WTC11 (cell line): ENCODE results near the gene RWDD4. TPM values are rescaled to one million over a fixed set of nuclear protein-coding genes. Genes with fewer than 3 reads are reported as not detected.

ENCODE experiments used
- ATAC-seq: fragments of 200-7000 bp; cut with Tn5 transposase; 2 replicates; pipeline ENCODE4 v1.10.0; 2021; ENCODE audit warnings: mild to moderate bottlenecking, moderate library complexity
- CTCF ChIA-PET: fragments of 300-600 bp; sonication (Branson Sonifier 250); formaldehyde crosslinking; loops from one replicate; lab custom pipeline; 2021; ENCODE audit warnings: antibody characterized with exemption; lab: Charles Lee
- POLR2A ChIA-PET: fragments of 350-600 bp; sonication (Branson Sonifier 250); formaldehyde crosslinking; loops from one replicate; lab custom pipeline; 2021; ENCODE audit warnings: antibody characterized with exemption; lab: Charles Lee
- DNase-seq: peaks from one replicate; pipeline ENCODE4 v3.0.0; 2021; ENCODE audit warnings: low spot score
- H3K27ac Mint-ChIP-seq: 2 replicates; pipeline ENCODE4 v1.8.0; 2021; ENCODE audit warnings: mixed read lengths
- H3K27me3 Mint-ChIP-seq: 2 replicates; pipeline ENCODE4 v1.8.0; 2021; ENCODE audit warnings: low read depth, mild to moderate bottlenecking, moderate library complexity, mixed read lengths
- H3K36me3 Mint-ChIP-seq: 2 replicates; pipeline ENCODE4 v1.8.0; 2021; ENCODE audit warnings: mixed read lengths
- H3K4me1 Mint-ChIP-seq: 2 replicates; pipeline ENCODE4 v1.8.0; 2022; ENCODE audit warnings: mixed read lengths
- H3K4me3 Mint-ChIP-seq: 2 replicates; pipeline ENCODE4 v1.8.0; 2021; ENCODE audit warnings: mild to moderate bottlenecking, moderate library complexity, mixed read lengths
- H3K9me3 Mint-ChIP-seq: 2 replicates; pipeline ENCODE4 v1.8.0; 2021; ENCODE audit warnings: mixed read lengths
- AFF4 ChIP-seq: sonication (generic); formaldehyde crosslinking; IDR thresholded peaks from 2 replicates; pipeline ENCODE4 v1.8.1; 2023; ENCODE audit warnings: mild to moderate bottlenecking, missing genetic modification reagents, borderline replicate concordance
- ARID4B ChIP-seq: sonication (generic); formaldehyde crosslinking; IDR thresholded peaks from 2 replicates; pipeline ENCODE4 v1.8.0; 2023; ENCODE audit warnings: missing genetic modification reagents, mild to moderate bottlenecking, borderline replicate concordance
- CDX4 ChIP-seq: fragments of 250-450 bp; sonication (Bioruptor Pico); IDR thresholded peaks from 2 replicates; pipeline ENCODE4 v1.9.0; 2021; ENCODE audit warnings: moderate library complexity, mild to moderate bottlenecking, inconsistent platforms, borderline replicate concordance
- CREB1 ChIP-seq: sonication (generic); formaldehyde crosslinking; IDR thresholded peaks from 2 replicates; pipeline ENCODE4 v1.8.0; 2023; ENCODE audit warnings: mild to moderate bottlenecking, missing genetic modification reagents
- FOXK1 ChIP-seq: sonication (generic); formaldehyde crosslinking; IDR thresholded peaks from 2 replicates; pipeline ENCODE4 v1.8.0; 2022; ENCODE audit warnings: mild to moderate bottlenecking, moderate library complexity, missing genetic modification reagents
- FOXP4 ChIP-seq: sonication (generic); formaldehyde crosslinking; IDR thresholded peaks from 2 replicates; pipeline ENCODE4 v1.8.0; 2022; ENCODE audit warnings: mild to moderate bottlenecking, missing genetic modification reagents
- IRF2 ChIP-seq: sonication (generic); formaldehyde crosslinking; IDR thresholded peaks from 2 replicates; pipeline ENCODE4 v1.8.0; 2022; ENCODE audit warnings: low read depth, missing genetic modification reagents, borderline replicate concordance
- RELA ChIP-seq: sonication (generic); formaldehyde crosslinking; IDR thresholded peaks from 2 replicates; pipeline ENCODE4 v1.8.1; 2022; ENCODE audit warnings: missing genetic modification reagents, mild to moderate bottlenecking, borderline replicate concordance
- SOX15 ChIP-seq: fragments of 250-450 bp; sonication (Bioruptor Pico); IDR thresholded peaks from 2 replicates; pipeline ENCODE4 v1.9.0; 2021; ENCODE audit warnings: mild to moderate bottlenecking
- ZMAT4 ChIP-seq: fragments of 250-450 bp; sonication (Bioruptor Pico); IDR thresholded peaks from 2 replicates; pipeline ENCODE4 v1.9.0; 2021; ENCODE audit warnings: mild to moderate bottlenecking
- ZNF317 ChIP-seq: sonication (generic); formaldehyde crosslinking; IDR thresholded peaks from 2 replicates; pipeline ENCODE4 v1.8.1; 2023; ENCODE audit warnings: low read depth, mild to moderate bottlenecking, moderate library complexity, missing genetic modification reagents, borderline replicate concordance
- ZNF532 ChIP-seq: fragments of 250-450 bp; sonication (Bioruptor Pico); IDR thresholded peaks from 2 replicates; pipeline ENCODE4 v1.9.0; 2021; ENCODE audit warnings: mild to moderate bottlenecking, borderline replicate concordance
- ZNF671 ChIP-seq: fragments of 250-450 bp; sonication (Bioruptor Pico); IDR thresholded peaks from 2 replicates; pipeline ENCODE4 v1.8.0; 2021; ENCODE audit warnings: mild to moderate bottlenecking
- ZSCAN18 ChIP-seq: fragments of 250-450 bp; sonication (Bioruptor Pico); IDR thresholded peaks from 2 replicates; pipeline ENCODE4 v2.1.2; 2022; ENCODE audit warnings: mild to moderate bottlenecking, moderate library complexity
- total RNA-seq: library from RNA; stranded (reverse); gene quantifications from 3 replicates; pipeline ENCODE4 v1.2.3, GENCODE V29; 2021

RWDD4 gene
- total RNA-seq, 1 experiment from 2014 or later = 17.8 TPM

- no peak for TF ChIP-seq ARID4B (CRISPR knock-in tag)
- TF ChIP-seq ZSCAN18 (CRISPR knock-in tag) = no peak
- TF ChIP-seq ZNF671 = no peak
- TF ChIP-seq ZNF532 (CRISPR knock-in tag) = no peak
Measured at GRCh38 chr4:183632689-183633088, 26.3 kb downstream of the RWDD4 start (continued).

GRCh38 chr4:183631577-183632198 lies 27.3 kb downstream of the RWDD4 start:
- no peak for DNase-seq
- no peaks in the 10 kb centered on the region for H3K36me3 Mint-ChIP-seq
- H3K9me3 Mint-ChIP-seq = no peaks in the 10 kb centered on the region
- ChIA-PET CTCF (no interaction called here), POLR2A (no interaction called here)
- ATAC-seq = no peak
- no peak overlapping the region for H3K4me3 Mint-ChIP-seq
- H3K27ac Mint-ChIP-seq = no peak overlapping the region
- peaks cover 28% of the 10 kb centered on the region for H3K4me1 Mint-ChIP-seq
- H3K27me3 Mint-ChIP-seq = no peaks in the 10 kb centered on the region
- TF ChIP-seq FOXK1 (CRISPR knock-in tag) (no peak), SOX15 (CRISPR knock-in tag) (no peak), ZMAT4 (CRISPR knock-in tag) (no peak), IRF2 (no peak), AFF4 (CRISPR knock-in tag) (no peak), FOXP4 (no peak), ZNF317 (no peak), ZSCAN18 (CRISPR knock-in tag) (no peak), RELA (CRISPR knock-in tag) (no peak), CDX4 (no peak), CREB1 (CRISPR knock-in tag) (no peak)
